Fibroblast of lung (primary cell): Measurements from ENCODE around the gene TAOK2.

Experiments used
- CTCF ChIP-seq, 2 donors: IDR thresholded peaks in 1 of 2; conservative IDR thresholded peaks in 1 of 2; 1 replicate in 1 of 2; 2 replicates in 1 of 2; pipeline ENCODE4 v1.5.1; 2011 to 2012; ENCODE audit warnings: low read length in 2 of 2, control low read depth in 1 of 2, inconsistent platforms in 1 of 2, low read depth in 1 of 2, mild to moderate bottlenecking in 1 of 2
- EZH2 ChIP-seq: IDR thresholded peaks from 2 replicates; pipeline ENCODE4 v1.5.1; 2012; ENCODE audit warnings: low read length, control low read depth, mild to moderate bottlenecking; ENCODE audit errors: missing control alignments

- TF ChIP-seq CTCF (conservative IDR thresholded peaks at IDR 0.05 in 1 of 2, IDR thresholded peaks at IDR 0.05 in 1 of 2; ENCODE audit: low read depth in 1 of 2, low read length in 2 of 2) (no peak), EZH2 (no peak)
These were observed 10.6 kb downstream of the TAOK2 start for GRCh38 chr16:29984137-29984763.
